ENCODE measurements around the gene ZNF41.

ZNF41 gene

GRCh38 chrX:47507153-47507867 lies 24.3 kb upstream of the ZNF41 start:
- Histone ChIP-seq H3K56ac (ENCODE audit: low read length) (no peak overlapping the region), H2BK120ac (ENCODE audit: low read depth, low read length) (no peak overlapping the region), H3K23ac (ENCODE audit: low read length) (no peak overlapping the region), H3K9ac (ENCODE audit: low read length) (no peak overlapping the region), H2AK5ac (ENCODE audit: low read length) (no peak overlapping the region), H3K18ac (ENCODE audit: low read length) (no peak overlapping the region), H2BK15ac (replicated peaks; ENCODE audit: low read depth) (no peak overlapping the region), H3K27me3 (ENCODE audit: insufficient read depth, low read length, poor library complexity) (no peaks in the 10 kb centered on the region), H2BK5ac (ENCODE audit: low read length) (no peak overlapping the region), H3K4me2 (ENCODE audit: low read length) (no peak overlapping the region), H3K27ac (ENCODE audit: low read depth, low read length) (no peak overlapping the region), H3K79me2 (ENCODE audit: control insufficient read depth, insufficient read depth, low read length) (no peaks in the 10 kb centered on the region), H4K8ac (ENCODE audit: low read depth, low read length) (no peak overlapping the region), H3K36me3 (ENCODE audit: control insufficient read depth, insufficient read depth, low read length) (no peaks in the 10 kb centered on the region), H3K4me1 (ENCODE audit: control insufficient read depth, low read depth, low read length) (no peaks in the 10 kb centered on the region), H4K5ac (ENCODE audit: low read length) (no peak overlapping the region), H3K4ac (ENCODE audit: low read depth, low read length) (no peak overlapping the region), H3K4me3 (ENCODE audit: low read length) (no peak overlapping the region), H3K79me1 (ENCODE audit: low read length) (no peaks in the 10 kb centered on the region)
- DNase-seq: no peak
- no CpG with 5 or more reads among the region's 2 CpGs for WGBS (ENCODE audit: extremely low coverage, insufficient coverage, low lambda C conversion rate)

- Histone ChIP-seq H3K4me2 (ENCODE audit: low read length) (no peak overlapping the region), H3K56ac (ENCODE audit: low read length) (no peak overlapping the region), H3K79me1 (ENCODE audit: low read length) (no peaks in the 10 kb centered on the region), H3K23ac (ENCODE audit: low read length) (no peak overlapping the region), H3K79me2 (ENCODE audit: control insufficient read depth, insufficient read depth, low read length) (no peaks in the 10 kb centered on the region), H3K4ac (ENCODE audit: low read depth, low read length) (no peak overlapping the region), H2BK120ac (ENCODE audit: low read depth, low read length) (no peak overlapping the region), H3K4me3 (ENCODE audit: low read length) (no peak overlapping the region), H2BK15ac (replicated peaks; ENCODE audit: low read depth) (no peak overlapping the region), H3K4me1 (ENCODE audit: control insufficient read depth, low read depth, low read length) (no peaks in the 10 kb centered on the region), H3K27ac (ENCODE audit: low read depth, low read length) (no peak overlapping the region), H2AK5ac (ENCODE audit: low read length) (no peak overlapping the region), H3K27me3 (ENCODE audit: insufficient read depth, low read length, poor library complexity) (no peaks in the 10 kb centered on the region), H4K5ac (ENCODE audit: low read length) (no peak overlapping the region), H4K8ac (ENCODE audit: low read depth, low read length) (no peak overlapping the region), H3K36me3 (ENCODE audit: control insufficient read depth, insufficient read depth, low read length) (no peaks in the 10 kb centered on the region), H2BK5ac (ENCODE audit: low read length) (no peak overlapping the region), H3K9ac (ENCODE audit: low read length) (no peak overlapping the region), H3K18ac (ENCODE audit: low read length) (no peak overlapping the region)
- WGBS (ENCODE audit: extremely low coverage, insufficient coverage, low lambda C conversion rate): no CpG with 5 or more reads among the region's 5 CpGs
- no peak for DNase-seq
Observed at GRCh38 chrX:47503151-47503550, 20.1 kb upstream of the ZNF41 start.

GRCh38 chrX:47502316-47503125 lies 19.5 kb upstream of the ZNF41 start:
- H3K4me2 ChIP-seq (ENCODE audit: low read length): no peak overlapping the region
- H3K27me3 ChIP-seq (ENCODE audit: insufficient read depth, low read length, poor library complexity): no peaks in the 10 kb centered on the region
- H3K23ac ChIP-seq (ENCODE audit: low read length): no peak overlapping the region
- no peaks in the 10 kb centered on the region for H3K79me2 ChIP-seq (ENCODE audit: control insufficient read depth, insufficient read depth, low read length)
- no CpG with 5 or more reads among the region's 7 CpGs for WGBS (ENCODE audit: extremely low coverage, insufficient coverage, low lambda C conversion rate)
- no peak for DNase-seq
- no peak overlapping the region for H2BK120ac ChIP-seq (ENCODE audit: low read depth, low read length)
- H2AK5ac ChIP-seq (ENCODE audit: low read length): no peak overlapping the region
- H3K18ac ChIP-seq (ENCODE audit: low read length): no peak overlapping the region
- no peaks in the 10 kb centered on the region for H3K4me1 ChIP-seq (ENCODE audit: control insufficient read depth, low read depth, low read length)
- H3K4me3 ChIP-seq (ENCODE audit: low read length): no peak overlapping the region
- H4K5ac ChIP-seq (ENCODE audit: low read length): no peak overlapping the region
- no peak overlapping the region for H3K4ac ChIP-seq (ENCODE audit: low read depth, low read length)
- no peak overlapping the region for H3K9ac ChIP-seq (ENCODE audit: low read length)
- no peak overlapping the region for H2BK5ac ChIP-seq (ENCODE audit: low read length)
- no peak overlapping the region for H3K27ac ChIP-seq (ENCODE audit: low read depth, low read length)
- H3K56ac ChIP-seq (ENCODE audit: low read length): no peak overlapping the region
- H3K79me1 ChIP-seq (ENCODE audit: low read length): no peaks in the 10 kb centered on the region
- H3K36me3 ChIP-seq (ENCODE audit: control insufficient read depth, insufficient read depth, low read length): no peaks in the 10 kb centered on the region
- H4K8ac ChIP-seq (ENCODE audit: low read depth, low read length): no peak overlapping the region
- H2BK15ac ChIP-seq (replicated peaks; ENCODE audit: low read depth): no peak overlapping the region

GRCh38 chrX:47501226-47502074 lies 18.4 kb upstream of the ZNF41 start:
- no peak overlapping the region for H2AK5ac ChIP-seq (ENCODE audit: low read length)

GRCh38 chrX:47500554-47500953 lies 17.5 kb upstream of the ZNF41 start:
- WGBS (ENCODE audit: extremely low coverage, insufficient coverage, low lambda C conversion rate): no CpG with 5 or more reads among the region's 5 CpGs
- Histone ChIP-seq H3K27ac (ENCODE audit: low read depth, low read length) (no peak overlapping the region), H2BK120ac (ENCODE audit: low read depth, low read length) (no peak overlapping the region), H3K27me3 (ENCODE audit: insufficient read depth, low read length, poor library complexity) (no peaks in the 10 kb centered on the region), H3K4me1 (ENCODE audit: control insufficient read depth, low read depth, low read length) (no peaks in the 10 kb centered on the region), H3K4ac (ENCODE audit: low read depth, low read length) (no peak overlapping the region), H2AK5ac (ENCODE audit: low read length) (no peak overlapping the region), H2BK15ac (replicated peaks; ENCODE audit: low read depth) (no peak overlapping the region), H3K9ac (ENCODE audit: low read length) (no peak overlapping the region), H3K79me1 (ENCODE audit: low read length) (no peaks in the 10 kb centered on the region), H4K5ac (ENCODE audit: low read length) (no peak overlapping the region), H3K36me3 (ENCODE audit: control insufficient read depth, insufficient read depth, low read length) (no peaks in the 10 kb centered on the region), H2BK5ac (ENCODE audit: low read length) (no peak overlapping the region), H3K4me3 (ENCODE audit: low read length) (no peak overlapping the region), H3K4me2 (ENCODE audit: low read length) (no peak overlapping the region), H3K79me2 (ENCODE audit: control insufficient read depth, insufficient read depth, low read length) (no peaks in the 10 kb centered on the region), H3K23ac (ENCODE audit: low read length) (no peak overlapping the region), H3K56ac (ENCODE audit: low read length) (no peak overlapping the region), H3K18ac (ENCODE audit: low read length) (no peak overlapping the region), H4K8ac (ENCODE audit: low read depth, low read length) (no peak overlapping the region)
- no peak for DNase-seq

More at GRCh38 chrX:47501226-47502074, 18.4 kb upstream of the ZNF41 start:
- no peak for DNase-seq
- Histone ChIP-seq H2BK5ac (ENCODE audit: low read length) (no peak overlapping the region), H3K27ac (ENCODE audit: low read depth, low read length) (no peak overlapping the region), H3K4ac (ENCODE audit: low read depth, low read length) (no peak overlapping the region), H3K4me3 (ENCODE audit: low read length) (no peak overlapping the region), H4K8ac (ENCODE audit: low read depth, low read length) (no peak overlapping the region), H2BK120ac (ENCODE audit: low read depth, low read length) (no peak overlapping the region), H3K79me1 (ENCODE audit: low read length) (no peaks in the 10 kb centered on the region), H3K23ac (ENCODE audit: low read length) (no peak overlapping the region), H2BK15ac (replicated peaks; ENCODE audit: low read depth) (no peak overlapping the region), H3K18ac (ENCODE audit: low read length) (no peak overlapping the region), H3K27me3 (ENCODE audit: insufficient read depth, low read length, poor library complexity) (no peaks in the 10 kb centered on the region), H3K9ac (ENCODE audit: low read length) (no peak overlapping the region), H3K56ac (ENCODE audit: low read length) (no peak overlapping the region), H4K5ac (ENCODE audit: low read length) (no peak overlapping the region), H3K36me3 (ENCODE audit: control insufficient read depth, insufficient read depth, low read length) (no peaks in the 10 kb centered on the region), H3K4me2 (ENCODE audit: low read length) (no peak overlapping the region), H3K79me2 (ENCODE audit: control insufficient read depth, insufficient read depth, low read length) (no peaks in the 10 kb centered on the region), H3K4me1 (ENCODE audit: control insufficient read depth, low read depth, low read length) (no peaks in the 10 kb centered on the region)
- WGBS (ENCODE audit: extremely low coverage, insufficient coverage, low lambda C conversion rate): no CpG with 5 or more reads among the region's 7 CpGs

Data from mesendoderm (in vitro differentiated cells).